Endothelial cell of umbilical vein (primary cell): Measurements from ENCODE around the gene PAPPA. TPM values are rescaled to one million over a fixed set of nuclear protein-coding genes. Genes with fewer than 3 reads are reported as not detected.

Source experiments
- BruUV-seq: library from RNA; stranded (reverse); fragments of 400-500 nt; replicated peaks from 2 replicates; lab custom pipeline; 2021; lab: Mats Ljungman, UMichigan
- CTCF ChIA-PET: fragments of 300-600, 350-600 bp; sonication (Branson Sonifier 250); formaldehyde crosslinking; loops from one replicate; lab custom pipeline; 2021; ENCODE audit warnings: antibody characterized with exemption, inconsistent platforms; lab: Charles Lee
- POLR2A ChIA-PET: fragments of 300-600, 350-600 bp; sonication (Branson Sonifier 250); formaldehyde crosslinking; loops from one replicate; lab custom pipeline; 2021; ENCODE audit warnings: antibody characterized with exemption, inconsistent platforms; lab: Charles Lee
- DNase-seq: peaks from one replicate; pipeline ENCODE4 v3.0.0-alpha.2; 2011; ENCODE audit warnings: low read depth, low spot score
- FAIRE-seq: peaks from 2 replicates; lab custom pipeline; 2011; peaks lifted over from hg19 to GRCh38; lab: Jason Lieb, UNC
- H2AFZ ChIP-seq: 2 replicates; pipeline ENCODE4 v1.6.0; 2012; ENCODE audit warnings: low read depth, low read length, control low read depth, inconsistent platforms
- H3K27ac ChIP-seq: 2 replicates; pipeline ENCODE4 v1.5.1; 2011; ENCODE audit warnings: low read depth, mild to moderate bottlenecking, control low read depth, low read length, moderate library complexity; ENCODE audit not compliant: insufficient read depth
- H3K27me3 ChIP-seq, 2 experiments: 2 replicates each; pipeline versions ENCODE4 v1.6.0 to v1.6.1; 2011; ENCODE audit warnings: low read length in 2 of 2, mixed read lengths in 1 of 2; ENCODE audit not compliant: control insufficient read depth in 2 of 2, insufficient read depth in 2 of 2
- H3K36me3 ChIP-seq, 2 experiments: 2 replicates in 1 of 2; 3 replicates in 1 of 2; pipeline ENCODE4 v1.5.1; 2011; ENCODE audit warnings: low read length in 2 of 2, mild to moderate bottlenecking in 1 of 2, moderate library complexity in 1 of 2; ENCODE audit not compliant: control insufficient read depth in 2 of 2, insufficient read depth in 2 of 2; ENCODE audit errors: extremely low read depth in 1 of 2
- H3K4me1 ChIP-seq: 3 replicates; pipeline ENCODE4 v1.5.1; 2011; ENCODE audit warnings: mild to moderate bottlenecking, low read length; ENCODE audit not compliant: control insufficient read depth, insufficient read depth; ENCODE audit errors: extremely low read depth
- H3K4me2 ChIP-seq: 2 replicates; pipeline ENCODE4 v1.6.1; 2011; ENCODE audit warnings: low read length, control low read depth, mixed read lengths; ENCODE audit not compliant: insufficient read depth
- H3K4me3 ChIP-seq, 3 experiments: fragments of 200-600 bp in 1 of 3; sonication (generic), shearing (Covaris generic) in 1 of 3; replicated peaks in 1 of 3; 2 replicates each; pipeline ENCODE4 v1.5.1; 2011 to 2016; ENCODE audit warnings: control low read depth in 3 of 3, low read length in 3 of 3, mild to moderate bottlenecking in 2 of 3, inconsistent platforms in 1 of 3, low read depth in 1 of 3, moderate library complexity in 1 of 3; ENCODE audit not compliant: insufficient read depth in 1 of 3
- H3K79me2 ChIP-seq: 2 replicates; pipeline ENCODE4 v1.6.0; 2012; ENCODE audit warnings: low read length, inconsistent platforms; ENCODE audit not compliant: control insufficient read depth, insufficient read depth
- H3K9ac ChIP-seq: replicated peaks from 2 replicates; pipeline ENCODE3; 2011; ENCODE audit warnings: low read length, control low read depth; ENCODE audit not compliant: insufficient read depth; ENCODE audit errors: extremely low read depth
- H3K9me1 ChIP-seq: replicated peaks from 3 replicates; pipeline ENCODE4 v1.6.0; 2011; ENCODE audit warnings: mild to moderate bottlenecking, low read length; ENCODE audit not compliant: control insufficient read depth, insufficient read depth; ENCODE audit errors: extremely low read depth
- H3K9me3 ChIP-seq: replicated peaks from 2 replicates; pipeline ENCODE4 v1.5.1; 2012; ENCODE audit warnings: low read length, inconsistent platforms; ENCODE audit not compliant: control insufficient read depth, insufficient read depth
- H4K20me1 ChIP-seq: replicated peaks from 2 replicates; pipeline ENCODE3; 2011; ENCODE audit warnings: mild to moderate bottlenecking, low read length; ENCODE audit not compliant: control insufficient read depth, insufficient read depth; ENCODE audit errors: extremely low read depth
- CTCF ChIP-seq, 2 donors: IDR thresholded peaks; 1 replicate in 1 of 2; 2 replicates in 1 of 2; pipeline ENCODE4 v1.5.1; 2011; ENCODE audit warnings: low read length in 2 of 2, mild to moderate bottlenecking in 2 of 2, moderate library complexity in 2 of 2, control low read depth in 1 of 2, inconsistent platforms in 1 of 2, low read depth in 1 of 2; ENCODE audit not compliant: insufficient read depth in 1 of 2; ENCODE audit errors: extremely low read depth in 1 of 2
- EZH2 ChIP-seq: IDR thresholded peaks from 2 replicates; pipeline ENCODE4 v1.6.1; 2012; ENCODE audit warnings: borderline replicate concordance, low read depth, mild to moderate bottlenecking, moderate library complexity, low read length, inconsistent platforms; ENCODE audit not compliant: severe bottlenecking
- FOS ChIP-seq: IDR thresholded peaks from 2 replicates; pipeline ENCODE4 v1.6.1; 2011; ENCODE audit warnings: mild to moderate bottlenecking, low read length, moderate library complexity, borderline replicate concordance; ENCODE audit not compliant: insufficient read depth
- GATA2 ChIP-seq: IDR thresholded peaks from 2 replicates; pipeline ENCODE4 v1.7.0; 2011; ENCODE audit warnings: low read depth, mild to moderate bottlenecking, moderate library complexity, mixed read lengths, low read length; ENCODE audit not compliant: insufficient read length, insufficient read depth
- JUN ChIP-seq: IDR thresholded peaks from 2 replicates; pipeline ENCODE4 v1.6.1; 2011; ENCODE audit warnings: borderline replicate concordance, low read depth; ENCODE audit not compliant: insufficient read length, insufficient read depth
- MAX ChIP-seq: IDR thresholded peaks from 2 replicates; pipeline ENCODE4 v1.6.1; 2011; ENCODE audit not compliant: insufficient read depth, insufficient read length
- MYC ChIP-seq: IDR thresholded peaks from one replicate; pipeline ENCODE4 v1.6.1; 2011; ENCODE audit warnings: mild to moderate bottlenecking, low read depth, low read length
- POLR2A ChIP-seq: IDR thresholded peaks from 2 replicates; pipeline ENCODE4 v1.6.1; 2012; ENCODE audit warnings: low read depth, mild to moderate bottlenecking, control low read depth, low read length
- POLR2AphosphoS5 ChIP-seq: IDR thresholded peaks from 2 replicates; pipeline ENCODE4 v1.6.1; 2012; ENCODE audit warnings: low read depth, mild to moderate bottlenecking, control low read depth, low read length, moderate library complexity; ENCODE audit not compliant: insufficient read depth
- dilution Hi-C: fragments of 300-500 bp; cut with MboI; formaldehyde crosslinking; loops from one replicate; pipeline ENCODE4 v1.15.0; 2019; ENCODE audit warnings: low sequenced_read_pairs; ENCODE audit not compliant: extremely low pct_ligation_motif_present
- intact Hi-C: fragments of 100-400 bp; cut with micrococcal nuclease; formaldehyde crosslinking; loops from one replicate; pipeline ENCODE4 v1.10.0; 2022
- polyA plus RNA-seq, 4 experiments: library from polyadenylated mRNA; depleted of rRNA in 3 of 4; stranded (reverse) in 3 of 4; unstranded in 1 of 4; fragments of >200 nt; gene quantifications; 2 replicates each; pipeline versions ENCODE4 v1.2.1 to v1.2.3, GENCODE V29; 2011 to 2012; ENCODE audit warnings: missing spikeins in 1 of 4
- total RNA-seq: library from RNA; stranded (reverse); gene quantifications from 2 replicates; pipeline ENCODE4 v1.2.3, GENCODE V29; 2021

PAPPA gene
- total and polyA plus RNA-seq, 2 donors (not counting 3 experiments of a cell fraction or from before 2014, with no cell fraction given): 0.13 to 0.41 TPM

GRCh38 chr9:116236979-116237378 is 83.4 kb downstream of the PAPPA start:
- Histone ChIP-seq H3K9me1 (no peaks in the 10 kb centered on the region), H3K36me3 (no peaks in the 10 kb centered on the region), H3K27ac (no peak overlapping the region), H4K20me1 (no peaks in the 10 kb centered on the region), H3K4me2 (no peak overlapping the region), H3K79me2 (no peaks in the 10 kb centered on the region), H3K4me1 (no peaks in the 10 kb centered on the region), H3K4me3 (no peak overlapping the region), H3K27me3 (no peaks in the 10 kb centered on the region), H3K9me3 (no peaks in the 10 kb centered on the region), H2AFZ (no peak overlapping the region), H3K9ac (no peak overlapping the region)
- dilution Hi-C loops (no loop called here), intact Hi-C loops (no loop called here)
- DNase-seq (no peak), FAIRE-seq (no peak)
- CTCF ChIA-PET: no interaction called here
- no TSS peak for BruUV-seq
- POLR2A ChIA-PET: no interaction called here
- no peak for TF ChIP-seq GATA2
- no peak for TF ChIP-seq MYC
- no peak for TF ChIP-seq MAX
- TF ChIP-seq FOS: no peak
- no peak for TF ChIP-seq POLR2A
- no peak for TF ChIP-seq EZH2
- TF ChIP-seq POLR2AphosphoS5: no peak
- no peak for TF ChIP-seq CTCF (IDR thresholded peaks at IDR 0.05; ENCODE audit: extremely low read depth in 1 of 2, insufficient read depth in 1 of 2, low read depth in 1 of 2, low read length in 2 of 2)
- no peak for TF ChIP-seq JUN
